Posterior vena cava (tissue), 2 donors: Measurements from ENCODE around the gene HS3ST5. TPM values are rescaled to one million over a fixed set of nuclear protein-coding genes. Genes with fewer than 3 reads are reported as not detected.
"Not testable (repeated sequence)": the region's sequence is repeated elsewhere in the genome, so short reads cannot be mapped to it uniquely, and the experiment has no call there.

Experiments
- DNase-seq: peaks from one replicate; pipeline ENCODE4 v3.0.0-alpha.2; 2020; ENCODE audit warnings: low spot score
- intact Hi-C, 2 donors: fragments of 100-400 bp; cut with DNase I; formaldehyde crosslinking; loops; one replicate each; pipeline versions ENCODE4 v1.14.1 to v1.14.2; 2022 to 2023
- total RNA-seq, 2 donors: library from RNA; stranded (reverse); fragmentation: NEBNext Ultra II Directional; extraction: Animal tissue kit (Norgen Biotek cat#: 25700); gene quantifications; one replicate each; pipeline ENCODE4 v1.2.1, GENCODE V29; 2021
- donor health status: DM: yes; HTN: yes; CAD: no.
- donor health status: DM: yes; HTN: yes; CAD: no.

Gene HS3ST5
- total RNA-seq, 2 donors from 2014 or later = not detected

DNA sequence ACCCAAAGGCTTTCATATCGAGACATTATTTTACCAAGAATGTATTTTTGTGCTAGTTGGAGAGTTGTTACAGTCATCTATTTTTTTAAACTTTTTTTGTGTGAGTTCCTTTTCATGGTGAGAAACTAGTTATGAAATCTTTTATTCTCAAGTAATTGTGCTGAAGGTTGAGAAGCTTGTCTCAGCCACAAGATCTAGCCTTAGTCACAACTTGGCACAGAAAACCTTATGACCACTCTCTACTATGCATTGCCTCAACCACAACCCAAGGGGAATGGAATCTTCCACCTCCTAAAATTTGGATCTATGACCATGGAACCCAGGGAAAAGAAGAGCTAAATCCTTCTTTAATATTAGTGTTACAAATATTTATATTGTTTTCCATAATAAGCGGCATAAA is 58.5 kb downstream of the HS3ST5 start:
- intact Hi-C loops = no loop called here
- no peak for DNase-seq

DNA sequence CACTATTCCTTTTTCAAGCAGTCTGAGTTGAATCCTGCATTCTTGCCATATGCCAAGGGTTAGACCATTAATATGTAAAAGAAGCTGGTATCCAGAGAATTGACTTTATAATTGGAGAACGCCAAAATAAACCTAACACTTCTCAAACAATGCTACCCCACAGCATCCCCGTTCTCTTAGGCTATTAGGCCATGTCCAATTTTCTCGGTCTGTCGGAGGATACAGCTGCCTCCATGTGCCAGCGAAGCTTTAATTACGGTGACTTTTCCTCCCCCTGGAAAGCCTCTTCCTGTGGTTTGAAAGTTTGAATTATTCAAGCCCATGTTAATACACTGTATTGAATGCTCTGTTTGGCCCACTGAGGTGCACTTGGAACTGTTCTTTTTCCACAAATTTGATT is 60.5 kb downstream of the HS3ST5 start:
- intact Hi-C loops = no loop called here
- no peak for DNase-seq

DNA sequence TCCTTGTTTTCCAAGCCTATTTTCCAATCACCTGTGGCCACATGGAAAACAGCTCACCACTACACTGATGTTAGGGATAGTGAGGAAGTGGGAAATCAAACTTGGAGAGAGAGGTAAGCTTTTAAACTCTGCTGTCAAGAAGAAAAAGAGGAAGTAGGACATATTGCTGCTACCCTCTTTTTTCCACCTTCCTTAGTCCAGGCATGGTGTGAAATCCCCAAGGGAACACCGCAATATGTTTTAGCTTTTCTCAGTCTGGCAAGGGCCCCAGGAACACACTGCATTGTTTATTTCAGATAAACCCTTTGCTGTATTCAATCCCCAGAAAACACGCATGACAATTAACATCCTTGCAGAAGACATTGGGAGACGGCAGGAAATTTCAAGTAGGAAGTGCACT is 61.3 kb downstream of the HS3ST5 start:
- intact Hi-C loops = no loop called here
- DNase-seq = no peak

DNA sequence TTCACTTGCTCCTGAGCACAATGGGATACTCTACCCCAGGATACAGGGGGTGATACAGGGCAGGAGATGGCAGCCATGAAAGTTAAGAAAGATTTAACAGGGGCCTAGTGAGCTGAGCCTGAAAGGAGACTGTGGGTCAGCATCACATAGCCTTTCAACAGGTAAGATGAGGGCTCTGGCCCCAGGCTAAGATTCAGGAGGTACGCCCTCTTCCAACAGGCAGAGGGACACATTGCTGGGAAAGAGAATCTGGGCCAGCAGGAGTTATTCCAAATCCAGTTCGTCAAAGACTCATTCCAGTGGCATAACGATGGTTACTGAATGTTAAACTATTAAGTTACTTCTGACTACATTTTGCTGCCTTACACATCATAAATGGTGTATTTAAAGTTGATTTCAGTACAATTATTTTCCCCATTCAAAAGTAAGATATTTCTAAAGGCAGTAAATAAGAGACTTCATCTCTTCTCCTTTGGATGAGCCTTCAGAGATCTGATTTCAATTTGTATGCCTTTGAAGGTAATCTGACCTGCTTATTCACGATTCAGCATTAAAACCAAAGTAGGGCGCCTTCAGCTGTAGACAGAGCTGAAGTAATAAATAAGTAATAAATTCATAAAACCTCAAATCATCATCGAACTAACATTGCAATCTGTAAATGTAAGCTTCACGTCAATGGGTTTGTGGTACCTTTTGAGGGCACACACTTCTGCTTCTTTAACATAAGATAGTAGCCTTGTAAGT is 62.4 kb downstream of the HS3ST5 start:
- intact Hi-C loops = no loop called here
- DNase-seq = no peak

DNA sequence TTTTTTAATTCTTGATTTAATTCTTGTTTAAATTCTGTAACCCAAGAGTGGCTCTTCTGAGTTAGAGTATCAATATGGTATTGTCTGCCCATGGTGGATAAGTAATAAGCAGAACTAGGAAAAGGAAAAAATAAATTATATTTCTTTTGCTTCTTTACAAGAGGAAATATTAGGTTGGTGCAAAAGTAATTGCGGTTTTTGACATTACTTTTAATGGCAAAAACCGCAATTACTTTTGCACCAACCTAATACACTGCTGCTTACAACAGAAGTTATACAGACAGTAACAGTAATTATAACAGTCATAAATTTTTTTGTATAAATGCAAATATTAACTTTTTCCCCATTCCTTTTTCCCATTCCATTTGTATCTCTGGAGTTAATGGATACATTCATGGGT is 65.6 kb downstream of the HS3ST5 start:
- DNase-seq = no peak
- intact Hi-C loops = no loop called here

DNA sequence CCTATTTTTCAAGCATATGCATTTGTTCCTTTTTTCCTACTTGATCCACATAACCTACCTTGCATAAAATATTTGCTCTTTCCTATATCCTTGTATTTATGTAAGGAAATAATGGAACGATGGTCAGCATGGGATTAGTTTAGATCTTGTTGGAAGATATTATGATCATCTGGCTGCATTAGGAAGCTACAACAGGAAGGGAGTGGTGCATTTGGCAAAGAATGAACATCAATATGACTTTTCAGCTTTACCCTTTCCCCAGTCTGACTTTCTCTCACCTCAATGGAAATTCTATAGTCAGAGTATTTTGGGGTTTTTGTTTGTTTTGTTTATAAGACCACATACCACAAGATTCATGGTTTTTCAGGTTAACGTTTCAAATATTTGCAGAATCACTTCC is 66.0 kb downstream of the HS3ST5 start:
- intact Hi-C loops = no loop called here
- no peak for DNase-seq

DNA sequence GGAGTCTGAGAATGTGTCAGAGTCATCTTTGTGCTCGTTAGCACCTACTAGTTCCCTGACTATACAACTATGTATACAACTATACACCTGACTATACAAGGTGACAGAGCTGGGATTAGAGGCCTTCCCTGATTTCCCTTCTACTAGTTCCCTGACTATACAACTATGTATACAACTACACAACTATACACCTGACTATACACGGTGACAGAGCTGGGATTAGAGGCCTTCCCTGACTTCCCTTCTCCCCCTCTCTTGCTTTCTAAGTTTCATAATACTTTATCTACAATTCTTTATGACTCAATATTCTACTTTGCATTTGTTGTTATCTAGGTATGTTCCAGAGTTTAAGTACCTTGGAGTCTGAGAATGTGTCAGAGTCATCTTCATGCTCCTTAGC is 68.0 kb downstream of the HS3ST5 start:
- intact Hi-C loops = no loop called here
- DNase-seq = no peak

DNA sequence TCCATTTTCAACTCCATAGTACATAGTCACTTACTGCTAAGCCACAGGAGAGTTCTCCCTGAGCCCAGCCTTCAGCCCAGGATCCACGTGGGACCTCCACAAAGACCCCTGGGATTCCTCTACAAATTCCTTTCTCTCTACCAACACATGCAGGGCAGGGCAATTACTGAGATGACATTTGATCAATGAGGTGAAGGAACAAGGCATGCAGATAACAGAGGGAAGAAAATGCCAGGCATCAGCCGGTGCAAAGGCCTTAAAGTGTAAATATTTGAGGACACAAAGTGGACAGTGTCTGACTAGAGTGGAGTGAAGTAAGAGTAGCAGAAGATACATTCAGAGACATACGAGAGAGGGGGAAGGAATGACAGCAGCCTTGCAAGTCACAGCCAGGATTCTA is 70.2 kb downstream of the HS3ST5 start:
- intact Hi-C loops = no loop called here
- DNase-seq = no peak

DNA sequence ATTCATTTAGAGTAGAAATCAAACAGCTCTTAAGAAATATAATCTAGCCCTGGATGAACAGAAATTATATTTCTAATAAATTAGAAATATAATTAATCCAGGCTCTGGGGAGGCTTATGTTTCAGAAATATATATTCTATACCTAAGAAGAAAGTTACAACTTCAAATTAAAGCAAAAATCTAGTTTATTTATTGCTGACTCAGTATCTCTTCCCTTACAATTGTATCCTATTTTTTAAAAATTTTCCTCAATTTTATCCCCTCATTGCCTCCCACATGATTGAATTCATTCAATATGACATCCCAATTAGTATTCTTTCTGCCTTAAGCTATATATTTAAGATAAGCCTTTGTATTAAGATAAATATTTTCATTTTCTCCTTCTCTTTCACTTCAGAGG is 71.4 kb downstream of the HS3ST5 start:
- DNase-seq = no peak
- intact Hi-C loops = no loop called here

DNA sequence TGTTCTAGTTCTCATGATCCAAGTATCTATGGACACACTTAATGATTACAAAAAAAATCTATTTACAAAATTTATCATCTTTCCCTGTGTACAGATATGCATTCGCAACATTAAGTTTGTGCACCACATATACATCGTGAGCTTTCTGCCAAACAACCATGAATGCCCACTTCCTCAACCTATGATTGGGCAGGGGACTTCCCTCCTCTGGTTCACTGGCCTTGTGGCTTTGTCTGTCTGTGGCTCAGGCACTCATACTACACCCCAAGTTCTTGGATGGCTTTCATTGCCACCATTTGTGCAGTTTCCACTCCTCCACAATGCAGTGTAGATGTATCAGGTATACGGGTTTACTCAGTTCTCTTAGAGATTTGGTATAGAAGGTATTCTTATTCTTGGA is 74.9 kb downstream of the HS3ST5 start:
- DNase-seq = no peak
- intact Hi-C loops = no loop called here

DNA sequence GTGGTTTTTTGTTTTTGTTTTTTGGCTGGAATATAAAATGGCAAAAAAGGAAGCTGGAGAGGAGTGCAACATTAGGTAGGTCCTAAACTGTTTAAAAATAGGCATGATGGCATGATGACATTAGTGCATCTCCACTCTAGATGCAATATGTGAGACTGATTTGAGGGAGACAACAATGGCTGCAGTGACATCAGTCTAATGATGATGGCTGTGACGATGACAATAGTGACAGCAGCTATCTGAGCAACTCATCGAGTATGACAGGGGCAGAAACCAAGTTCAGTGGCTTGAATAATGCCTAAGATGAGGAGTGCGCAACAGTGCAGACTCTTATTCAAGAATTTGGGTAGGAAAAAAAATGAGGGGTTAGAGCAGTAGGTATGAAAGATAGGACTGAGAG is 82.0 kb downstream of the HS3ST5 start:
- DNase-seq = no peak
- intact Hi-C loops = no loop called here

DNA sequence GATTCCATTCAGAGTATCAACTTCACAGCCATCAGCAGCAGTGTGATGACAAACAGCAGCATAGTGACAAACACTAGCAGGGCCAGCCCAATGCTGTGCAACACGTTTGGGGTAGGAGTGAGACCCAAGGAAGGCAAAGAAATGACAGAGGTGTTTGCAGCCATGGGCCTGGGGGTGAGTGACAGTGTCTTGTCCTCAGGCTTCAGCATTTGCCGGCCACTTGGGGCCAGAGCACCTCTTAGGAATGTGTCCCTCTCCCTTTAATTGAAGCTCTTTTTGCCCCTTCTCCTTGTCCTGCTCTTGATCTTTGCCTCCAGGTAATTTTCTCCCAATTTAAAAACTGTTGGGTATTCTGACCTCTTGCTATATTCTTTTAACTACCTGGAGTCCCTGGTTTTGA is 84.4 kb downstream of the HS3ST5 start:
- intact Hi-C loops = no loop called here
- no peak for DNase-seq

DNA sequence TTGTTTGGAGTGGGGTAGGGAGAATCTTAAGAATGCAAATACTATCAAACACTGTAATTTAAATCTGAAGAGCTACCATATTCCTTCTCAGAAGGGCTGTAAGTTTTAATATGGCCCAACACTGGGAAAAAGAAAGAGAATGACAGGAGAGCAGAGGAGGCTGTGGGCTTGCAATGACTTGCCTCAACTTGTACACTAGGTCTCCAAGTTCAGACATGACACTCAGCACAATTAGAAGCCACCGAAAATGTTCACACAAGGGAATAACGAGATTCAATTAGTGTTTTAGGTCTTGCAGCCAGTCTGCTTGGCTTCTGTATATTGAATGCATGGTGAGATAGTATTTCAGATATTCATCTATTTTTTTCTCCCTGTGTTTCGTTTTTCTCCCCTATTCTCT is 89.4 kb downstream of the HS3ST5 start:
- intact Hi-C loops = no loop called here
- DNase-seq = no peak

DNA sequence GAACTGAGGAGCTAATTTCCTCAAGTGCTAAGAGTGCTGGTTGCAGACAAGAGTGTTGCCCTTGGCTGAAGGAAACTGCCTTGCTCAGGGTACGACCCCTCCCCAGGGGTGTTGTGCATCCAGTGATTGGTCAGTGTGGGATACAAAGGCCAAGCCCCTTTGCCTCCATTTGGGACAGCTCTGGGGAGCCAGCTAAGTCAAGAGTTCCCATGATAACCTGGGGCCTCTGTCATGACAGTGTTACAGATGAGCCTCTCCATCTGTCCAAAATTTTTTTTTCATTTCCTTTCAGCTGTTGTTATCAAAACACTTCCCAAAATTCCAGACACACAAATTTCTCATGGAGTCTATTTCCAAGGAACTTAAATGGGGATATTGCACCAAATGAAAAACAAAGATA is 93.3 kb downstream of the HS3ST5 start:
- DNase-seq = no peak
- intact Hi-C loops = no loop called here

DNA sequence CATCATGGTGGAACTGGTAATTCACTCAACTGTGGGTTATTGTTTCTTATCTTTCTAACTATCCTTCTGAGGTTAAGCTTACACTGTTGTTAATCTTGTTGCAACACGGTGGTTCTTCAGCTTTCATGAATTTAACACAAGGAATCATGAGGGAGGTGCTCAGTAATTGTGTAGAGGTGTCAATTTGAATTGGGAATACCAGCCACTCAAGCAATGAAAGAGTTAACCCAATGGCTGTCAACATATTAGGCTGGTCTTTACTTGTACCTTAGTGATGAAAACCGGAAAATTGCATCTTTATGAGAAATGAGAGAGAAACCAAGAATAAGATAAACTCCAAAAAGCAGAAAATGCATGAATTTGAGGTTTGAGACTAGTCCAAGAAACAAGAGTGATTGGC is 95.7 kb downstream of the HS3ST5 start:
- no peak for DNase-seq
- intact Hi-C loops = no loop called here

DNA sequence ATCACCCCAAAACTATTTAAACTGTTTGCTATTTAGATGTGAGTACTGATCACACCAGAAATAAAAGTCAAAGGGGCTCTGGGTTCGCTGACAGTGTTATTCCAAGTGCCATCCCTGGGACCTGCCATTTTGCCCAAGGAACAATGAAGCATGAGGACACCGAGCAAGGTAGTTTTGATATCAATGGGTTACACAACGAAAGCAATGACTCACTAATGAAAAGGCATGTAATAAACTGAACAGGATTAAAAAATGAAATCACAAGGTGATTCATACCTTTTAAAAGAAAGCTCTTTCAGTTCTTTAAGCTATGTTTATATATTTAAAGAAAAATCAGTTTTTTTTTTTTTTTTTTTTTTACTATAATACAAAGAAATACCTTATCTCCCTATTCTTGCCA is 102.0 kb downstream of the HS3ST5 start:
- intact Hi-C loops = no loop called here
- no peak for DNase-seq

DNA sequence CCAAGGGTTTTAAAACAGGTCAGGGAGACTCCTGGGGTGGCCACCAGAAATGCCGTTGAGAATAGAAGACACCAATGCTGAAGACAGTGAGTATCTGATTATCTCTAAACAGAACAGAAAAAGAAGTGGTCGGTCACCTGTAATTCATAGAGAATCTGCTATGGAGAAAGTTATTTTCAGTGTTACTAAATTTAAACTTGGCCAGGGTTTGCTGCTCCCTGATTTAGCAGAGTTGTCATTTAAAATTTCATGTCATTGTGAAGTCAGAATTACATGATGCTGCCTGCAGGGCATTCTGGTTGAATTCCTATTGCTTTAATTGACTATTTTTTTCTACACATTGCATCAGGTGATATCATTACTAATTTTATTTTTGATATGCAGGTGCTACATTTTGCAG is 114.1 kb downstream of the HS3ST5 start:
- intact Hi-C loops = no loop called here
- DNase-seq = no peak

DNA sequence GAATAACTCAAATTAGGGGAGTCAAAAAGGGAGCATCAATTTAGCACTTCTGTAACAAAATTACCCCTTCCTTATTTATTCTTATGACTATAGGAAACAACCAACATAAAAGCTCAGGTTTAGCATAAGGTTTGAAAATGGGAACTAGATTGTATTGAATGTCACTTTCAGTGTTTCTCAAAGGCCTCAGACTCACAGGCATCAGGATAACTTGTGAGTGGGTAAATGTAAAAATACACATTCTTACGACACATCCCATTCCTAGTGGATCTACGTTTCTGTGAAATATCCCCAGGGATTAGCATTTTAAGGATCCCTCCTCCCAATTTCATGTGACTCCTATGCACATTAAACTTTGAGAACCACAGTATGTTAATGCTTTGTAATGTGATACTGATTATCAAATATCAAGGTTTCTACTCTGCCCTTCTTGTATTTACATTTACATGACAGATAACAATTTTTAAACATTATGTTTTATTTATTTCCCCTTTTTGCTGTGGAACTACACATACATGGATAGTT is 114.8 kb downstream of the HS3ST5 start:
- intact Hi-C loops = no loop called here
- DNase-seq = no peak

DNA sequence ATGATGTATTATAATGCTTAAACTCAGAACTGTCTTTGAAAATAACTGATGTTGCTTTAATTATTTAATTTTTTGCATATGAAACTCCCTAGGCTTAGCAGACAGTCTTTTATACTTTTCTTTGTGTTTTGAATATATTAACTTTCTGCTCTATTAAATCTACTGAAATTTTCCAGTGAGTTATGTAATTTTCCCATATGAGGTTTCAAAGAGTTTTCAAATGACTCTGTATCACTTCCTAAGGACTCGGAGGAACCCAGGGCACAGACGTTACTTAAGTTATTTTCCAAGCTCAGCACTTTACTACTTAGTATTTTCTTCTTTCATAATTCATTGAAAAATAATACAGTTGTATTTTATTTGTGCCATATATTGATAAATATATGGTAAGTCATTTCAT is 122.6 kb downstream of the HS3ST5 start:
- DNase-seq = no peak
- intact Hi-C loops = no loop called here

DNA sequence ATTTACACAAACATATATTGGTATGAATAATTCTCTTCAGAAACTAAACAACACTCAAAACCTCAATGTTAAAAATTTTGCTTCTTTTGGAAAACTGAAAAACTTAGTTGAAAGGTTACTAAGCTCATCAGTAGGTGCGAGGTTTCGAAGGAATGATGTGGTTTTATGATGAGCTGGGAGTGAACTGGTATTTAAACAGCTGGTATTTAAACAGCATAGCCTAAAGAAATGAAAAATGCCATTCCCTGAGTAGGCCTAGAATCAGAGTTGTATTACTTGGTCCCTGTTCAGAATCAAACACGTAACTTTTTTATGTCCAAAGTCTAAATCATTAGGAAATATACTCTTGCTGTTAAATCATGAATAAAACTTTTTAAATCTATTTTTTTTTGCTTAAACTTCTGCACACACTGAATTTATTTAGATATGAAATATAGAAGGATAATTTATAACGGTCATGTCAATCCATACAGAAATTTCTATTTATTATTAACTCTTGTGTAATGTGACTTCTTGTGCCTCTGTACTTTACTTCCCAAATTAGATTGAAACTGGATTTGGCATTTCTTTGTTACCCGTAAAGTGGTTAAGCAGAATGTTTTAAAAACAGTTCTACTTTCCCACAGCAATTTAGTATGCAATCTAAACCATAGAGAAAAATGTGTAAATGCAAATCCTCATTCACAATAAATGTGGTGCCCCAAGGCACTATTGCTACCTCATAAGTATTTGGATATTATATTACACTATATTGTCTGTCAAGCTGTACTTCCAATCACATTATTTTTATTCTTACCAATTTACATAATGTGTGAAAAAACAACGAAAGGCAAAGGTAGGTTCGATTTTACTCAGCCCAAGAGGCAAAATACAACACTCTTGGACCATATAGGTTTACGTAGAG is 124.1 kb downstream of the HS3ST5 start:
- intact Hi-C loops = no loop called here
- DNase-seq = no peak

DNA sequence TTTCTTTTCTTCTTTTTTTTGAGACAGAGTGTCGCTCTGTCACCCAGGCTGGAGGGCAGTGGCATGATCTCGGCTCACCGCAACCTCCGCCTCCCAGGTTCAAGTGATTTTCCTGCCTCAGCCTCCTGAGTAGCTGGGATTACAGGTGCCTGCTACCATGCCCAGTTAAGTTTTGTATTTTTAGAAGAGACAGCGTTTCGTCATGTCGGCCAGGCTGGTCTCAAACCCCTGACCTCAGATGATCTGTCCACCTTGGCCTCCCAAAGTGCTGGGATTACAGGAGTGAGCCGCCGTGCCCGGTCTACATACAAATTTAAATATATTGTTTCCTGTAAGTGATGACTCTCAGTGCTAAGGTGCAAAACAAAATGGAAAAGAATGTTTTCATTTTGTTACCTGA is 124.8 kb downstream of the HS3ST5 start:
- intact Hi-C loops, DNase-seq: not testable (repeated sequence)
